Transverse colon (tissue), 4 donors: ENCODE data around the gene USP1.

Source experiments
- EP300 ChIP-seq: sonication (generic); formaldehyde crosslinking; IDR thresholded peaks from one replicate; pipeline ENCODE4 v1.6.1; 2017; ENCODE audit warnings: antibody characterized with exemption, low read depth
- POLR2A ChIP-seq: fragments of 450-650 bp; IDR thresholded peaks from one replicate; pipeline ENCODE4 v1.6.1; 2016; ENCODE audit warnings: antibody characterized with exemption, mild to moderate bottlenecking, moderate library complexity
- POLR2AphosphoS5 ChIP-seq, 3 donors: sonication (generic); formaldehyde crosslinking; IDR thresholded peaks; one replicate each; pipeline ENCODE4 v1.6.1; 2016; ENCODE audit warnings: antibody characterized with exemption in 3 of 3
- TF ChIP-seq, protein P1 (sequence below), 5 experiments: fragments of 200-600 bp in 3 of 5; fragments of 450-650 bp in 2 of 5; sonication (generic) in 3 of 5; IDR thresholded peaks; 1 replicate in 2 of 5; 2 replicates in 3 of 5; pipeline ENCODE4 v1.5.1; 2016 to 2017; ENCODE audit warnings: antibody characterized with exemption in 5 of 5, inconsistent platforms in 3 of 5, mild to moderate bottlenecking in 2 of 5, moderate library complexity in 1 of 5

DNA sequence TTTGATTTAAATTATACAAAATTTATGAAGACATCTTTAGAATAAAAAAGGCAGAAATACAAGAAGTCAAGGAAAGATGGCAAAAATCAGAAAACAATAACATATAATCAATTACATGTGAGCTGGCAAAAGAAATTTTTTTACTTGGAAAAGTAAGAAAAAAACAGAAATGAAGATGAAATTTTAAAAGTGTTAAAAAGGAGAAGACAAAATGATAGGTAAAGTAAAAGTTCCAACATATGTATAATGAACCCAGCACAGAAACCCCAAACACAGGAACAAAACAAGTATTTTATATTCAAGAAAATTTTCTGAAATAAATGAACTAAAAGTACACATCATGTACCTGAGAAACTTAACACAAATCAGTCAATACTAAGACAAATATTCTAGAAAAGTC lies 63.4 kb downstream of the USP1 start:
- TF ChIP-seq, protein P1, sequence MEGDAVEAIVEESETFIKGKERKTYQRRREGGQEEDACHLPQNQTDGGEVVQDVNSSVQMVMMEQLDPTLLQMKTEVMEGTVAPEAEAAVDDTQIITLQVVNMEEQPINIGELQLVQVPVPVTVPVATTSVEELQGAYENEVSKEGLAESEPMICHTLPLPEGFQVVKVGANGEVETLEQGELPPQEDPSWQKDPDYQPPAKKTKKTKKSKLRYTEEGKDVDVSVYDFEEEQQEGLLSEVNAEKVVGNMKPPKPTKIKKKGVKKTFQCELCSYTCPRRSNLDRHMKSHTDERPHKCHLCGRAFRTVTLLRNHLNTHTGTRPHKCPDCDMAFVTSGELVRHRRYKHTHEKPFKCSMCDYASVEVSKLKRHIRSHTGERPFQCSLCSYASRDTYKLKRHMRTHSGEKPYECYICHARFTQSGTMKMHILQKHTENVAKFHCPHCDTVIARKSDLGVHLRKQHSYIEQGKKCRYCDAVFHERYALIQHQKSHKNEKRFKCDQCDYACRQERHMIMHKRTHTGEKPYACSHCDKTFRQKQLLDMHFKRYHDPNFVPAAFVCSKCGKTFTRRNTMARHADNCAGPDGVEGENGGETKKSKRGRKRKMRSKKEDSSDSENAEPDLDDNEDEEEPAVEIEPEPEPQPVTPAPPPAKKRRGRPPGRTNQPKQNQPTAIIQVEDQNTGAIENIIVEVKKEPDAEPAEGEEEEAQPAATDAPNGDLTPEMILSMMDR (IDR thresholded peaks at IDR 0.05), result no peak
- TF ChIP-seq POLR2AphosphoS5 (IDR thresholded peaks at IDR 0.05) (no peak), POLR2A (no peak), EP300 (no peak)
